IPS-NIHi7 (cell line): Measurements from ENCODE around the gene CCDC93.

ENCODE experiments used
- DNase-seq: peaks from one replicate; pipeline ENCODE4 v3.0.0; 2012; ENCODE audit warnings: mixed read lengths; ENCODE audit errors: extremely low spot score

CCDC93 gene

GRCh38 chr2:117989854-117990438, 23.9 kb downstream of the CCDC93 start:
- DNase-seq, result no peak

GRCh38 chr2:117987121-117987520, 26.7 kb downstream of the CCDC93 start:
- DNase-seq, result no peak

- DNase-seq, result peak; percentile 25
Observed at GRCh38 chr2:117985092-117985491, 28.8 kb downstream of the CCDC93 start.

GRCh38 chr2:117984208-117984607, 29.7 kb downstream of the CCDC93 start:
- no peak for DNase-seq

DNA sequence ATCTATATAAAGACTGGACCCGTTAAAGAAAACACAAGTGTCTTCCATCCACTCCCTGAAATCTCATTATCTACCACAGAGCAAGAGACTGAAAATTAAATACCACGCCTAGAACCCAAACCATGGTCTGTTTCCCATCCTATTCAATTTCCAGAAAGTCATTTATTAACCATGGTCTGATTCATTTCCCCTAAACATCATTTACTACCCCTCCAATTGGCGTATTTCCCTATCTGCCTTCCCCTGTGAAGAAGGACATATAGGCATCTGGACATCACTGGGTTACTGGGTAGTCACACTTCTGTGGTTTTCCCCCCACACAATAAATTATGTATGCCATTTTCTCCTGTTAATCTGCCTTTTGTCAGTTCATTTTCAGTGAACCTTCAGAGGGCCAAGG, 30.8 kb downstream of the CCDC93 start:
- DNase-seq, result no peak

GRCh38 chr2:117982376-117983033, 31.4 kb downstream of the CCDC93 start:
- peak; percentile 25 for DNase-seq

GRCh38 chr2:117981810-117982209, 32.1 kb downstream of the CCDC93 start:
- DNase-seq, result no peak

DNA sequence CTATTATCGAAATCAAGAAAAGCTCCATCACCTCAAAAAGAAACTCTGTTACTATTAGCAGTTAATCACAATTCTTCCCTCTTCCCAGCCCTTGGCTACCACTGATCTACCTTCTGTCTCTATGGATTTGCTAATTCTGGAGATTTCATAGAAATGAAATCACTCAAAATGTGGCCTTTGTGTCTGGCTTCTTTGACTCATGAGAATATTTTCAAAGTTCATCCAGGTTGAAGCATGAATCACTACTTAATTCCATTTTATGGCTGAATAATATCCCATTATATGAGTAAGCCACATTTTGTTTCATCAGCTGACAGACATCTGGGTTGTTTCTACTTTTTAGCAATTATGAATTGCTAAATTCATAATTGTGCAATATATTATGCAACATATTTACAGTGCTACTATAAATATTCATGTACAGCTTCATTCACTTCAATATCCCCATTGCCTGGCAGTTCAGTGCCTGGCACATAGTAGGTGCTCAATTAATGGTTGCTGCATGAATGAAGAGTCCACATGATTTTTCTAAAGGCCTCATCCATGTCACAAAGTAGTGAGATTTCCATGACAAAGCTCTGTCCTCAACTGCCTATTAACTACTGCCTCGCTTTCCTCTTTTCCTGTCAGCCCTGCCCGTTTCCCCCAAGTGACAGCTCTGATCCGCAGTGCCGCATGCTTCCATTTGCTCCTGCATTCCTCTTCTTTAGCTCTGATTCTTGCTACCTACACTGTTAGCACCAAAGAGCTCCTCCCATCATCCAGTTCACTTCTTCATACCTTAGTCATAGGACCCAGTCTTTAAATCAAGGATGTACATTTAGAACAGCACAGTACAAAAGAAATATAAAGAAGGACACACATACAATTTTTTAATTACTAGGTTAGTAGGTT, 32.8 kb downstream of the CCDC93 start:
- no peak for DNase-seq

DNA sequence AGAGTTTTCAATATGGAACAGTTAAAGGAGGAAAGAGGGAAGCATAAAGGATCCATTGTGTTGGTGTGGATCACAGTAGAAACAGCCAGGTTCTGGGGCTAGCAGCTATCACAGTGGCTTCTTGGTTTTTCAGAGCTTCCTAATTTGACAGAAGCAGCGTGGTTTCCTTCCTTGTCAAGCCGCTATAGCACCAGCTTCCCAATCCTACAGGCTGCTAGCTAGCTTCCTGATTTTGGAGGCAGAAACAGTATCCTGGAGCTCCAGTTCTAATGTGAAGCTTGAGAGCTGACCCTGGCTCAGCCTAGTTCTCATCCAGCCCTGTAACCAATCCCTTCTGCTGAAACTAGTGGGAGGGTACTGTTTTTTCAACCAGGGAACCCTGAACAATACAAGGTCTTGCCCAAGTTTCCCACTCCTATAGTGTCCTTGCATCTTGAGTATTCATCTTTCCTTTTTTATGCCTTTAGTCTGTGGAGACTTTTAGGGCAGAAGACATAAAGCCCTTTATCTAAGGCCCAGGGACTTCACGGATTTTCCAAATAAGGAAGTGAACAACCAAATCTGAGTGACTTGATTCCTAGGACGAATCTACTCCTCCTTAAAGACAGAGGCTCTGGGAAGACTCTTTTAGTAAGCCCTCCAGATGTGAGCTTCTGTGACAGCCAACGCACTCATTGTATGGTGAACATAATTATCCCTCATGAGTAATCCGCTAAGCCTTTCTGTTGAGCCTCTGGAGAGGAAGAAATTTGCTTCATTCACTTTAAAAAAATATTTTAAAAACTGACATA, 33.8 kb downstream of the CCDC93 start:
- DNase-seq, result no peak

DNA sequence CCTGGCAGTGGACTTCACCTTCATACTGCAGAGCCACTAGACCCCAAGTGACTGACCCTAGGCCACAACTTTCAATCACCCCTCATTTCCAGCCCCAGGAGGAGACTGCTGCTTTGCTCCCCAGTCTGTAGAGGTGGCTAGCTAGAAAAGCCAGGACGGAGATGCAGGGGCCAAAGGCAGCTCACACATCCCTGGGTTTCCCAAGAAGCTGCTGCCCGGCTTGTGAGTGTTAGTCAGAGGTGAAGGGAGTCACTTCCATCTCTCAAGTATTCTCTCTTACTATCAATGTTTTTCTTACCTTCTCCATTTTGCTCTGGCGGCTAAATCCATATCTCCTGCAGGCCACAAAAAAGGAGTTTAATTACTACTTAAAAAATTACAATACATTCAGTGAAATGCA, 36.2 kb downstream of the CCDC93 start:
- DNase-seq, result no peak

DNA sequence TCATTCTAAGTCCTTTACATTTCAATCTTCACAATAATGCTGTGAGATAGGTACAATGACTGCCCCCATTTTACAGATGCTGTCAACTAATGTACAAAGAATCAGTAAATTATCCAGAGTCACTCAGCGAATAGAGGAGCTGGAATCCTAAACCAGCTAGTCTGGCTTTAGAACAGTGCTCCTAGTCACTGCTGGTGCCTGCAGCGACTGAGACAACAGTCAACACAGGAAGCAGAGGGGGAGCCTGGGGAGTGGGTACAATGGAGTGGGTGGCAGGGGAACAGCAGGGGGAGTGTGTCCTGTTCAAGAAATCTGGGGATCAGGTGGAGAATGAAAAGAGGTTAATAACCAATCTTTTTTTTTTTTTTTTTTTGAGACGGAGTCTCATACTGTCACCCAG, 37.3 kb downstream of the CCDC93 start:
- no peak for DNase-seq

DNA sequence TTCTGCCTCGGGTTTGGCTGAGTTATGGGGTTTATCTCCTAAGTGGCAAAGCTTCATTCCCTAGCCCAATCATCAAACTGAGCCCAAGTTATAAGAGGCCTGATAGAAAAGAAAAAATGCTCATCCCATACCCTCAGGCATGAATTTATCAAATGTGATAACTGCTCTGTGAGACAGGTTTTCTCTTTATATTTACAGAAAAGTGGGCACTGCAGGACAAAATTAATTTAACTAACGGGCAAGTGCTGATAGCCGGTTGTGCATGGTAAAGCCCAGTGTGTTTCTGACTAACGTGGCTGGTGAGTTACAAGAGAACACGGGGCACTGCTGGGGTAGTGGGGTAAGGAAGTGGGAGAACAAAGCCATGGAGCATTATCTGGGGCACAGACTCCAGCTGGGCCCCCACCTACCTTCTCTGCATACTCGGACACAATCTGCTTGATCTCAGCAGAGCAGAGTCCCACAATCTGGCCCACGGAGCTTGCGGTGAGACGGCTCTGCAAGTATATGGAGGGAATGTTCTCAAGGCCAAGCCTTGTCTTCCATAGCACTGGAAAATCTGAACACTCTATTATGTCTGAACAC, 40.3 kb downstream of the CCDC93 start:
- no peak for DNase-seq

DNA sequence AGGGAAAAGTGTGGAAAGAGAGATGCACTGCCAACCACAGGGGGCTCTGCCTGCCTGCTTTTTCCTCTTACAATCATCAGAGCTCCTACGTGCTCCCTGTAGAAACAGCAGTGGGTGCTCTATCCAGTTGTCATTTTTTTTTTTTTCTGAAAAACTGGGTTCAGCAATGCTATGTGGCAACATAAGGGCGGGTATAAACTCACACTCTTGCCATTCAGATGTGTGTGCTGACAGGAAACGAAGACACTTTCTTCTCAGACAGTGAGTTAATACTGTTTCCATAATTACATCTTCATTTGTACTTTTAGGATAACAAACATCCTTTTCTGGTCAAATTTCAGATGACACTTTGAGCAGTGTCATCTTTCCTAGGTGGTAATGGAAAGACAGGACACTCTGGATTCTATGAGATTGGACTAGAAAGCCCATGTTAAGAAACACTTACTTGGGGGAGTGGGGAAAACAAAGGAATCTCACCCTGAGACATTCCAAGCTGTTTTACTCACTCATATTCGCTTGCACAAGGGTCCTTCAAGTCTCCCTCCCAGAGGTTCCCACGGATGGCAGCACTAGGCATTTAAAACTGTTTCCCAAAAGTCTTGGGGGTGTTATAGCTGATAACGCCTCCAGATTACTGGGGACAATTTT, 41.3 kb downstream of the CCDC93 start:
- no peak for DNase-seq

DNA sequence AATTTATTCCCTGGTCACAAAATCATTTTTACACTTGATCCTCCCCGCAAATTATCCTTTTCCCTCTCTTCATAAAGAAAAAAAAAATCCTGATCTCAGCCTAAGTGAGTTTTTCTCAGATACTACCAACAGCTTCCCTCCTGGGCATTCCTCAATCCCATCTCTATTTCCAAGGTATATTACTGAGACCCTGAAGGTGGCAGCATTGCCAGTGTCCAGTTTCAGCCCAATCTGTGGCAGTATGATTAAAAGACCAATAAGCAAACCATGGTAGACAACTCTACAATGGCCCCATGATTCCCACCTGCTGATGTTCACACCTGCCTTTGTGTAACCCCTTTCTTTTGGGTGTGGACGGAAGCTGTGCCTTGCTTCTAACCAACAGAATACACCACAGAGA, 45.1 kb downstream of the CCDC93 start:
- DNase-seq, result no peak

- no peak for DNase-seq
Observed at GRCh38 chr2:117967977-117968718, 45.7 kb downstream of the CCDC93 start.

- DNase-seq, result no peak
Observed at GRCh38 chr2:117963446-117963845, 50.4 kb downstream of the CCDC93 start.

- no peak for DNase-seq
Observed at GRCh38 chr2:117961201-117961600, 52.7 kb downstream of the CCDC93 start.

DNA sequence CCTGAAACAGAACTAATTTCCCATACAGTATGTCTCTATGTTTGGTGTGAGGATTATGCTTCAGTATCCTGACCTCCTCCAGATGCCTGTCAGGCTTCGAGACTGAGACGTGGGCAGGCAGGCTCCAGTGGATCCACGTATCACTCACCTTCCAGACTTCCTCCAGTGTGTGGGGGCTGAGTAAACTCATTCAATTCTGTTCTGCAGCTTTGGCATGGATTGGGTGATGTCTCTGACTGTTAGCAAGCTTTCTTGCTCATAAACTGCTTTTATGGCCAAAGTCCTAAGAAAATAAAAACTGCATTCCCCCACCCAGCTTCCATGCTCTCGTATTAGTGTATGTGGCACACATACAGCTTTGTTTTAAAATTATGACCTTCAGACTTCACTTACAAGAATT, 53.6 kb downstream of the CCDC93 start:
- no peak for DNase-seq

GRCh38 chr2:117958186-117958585, 55.7 kb downstream of the CCDC93 start:
- DNase-seq, result no peak

GRCh38 chr2:117957616-117958015, 56.3 kb downstream of the CCDC93 start:
- DNase-seq, result no peak
